K562 (cell line): Measurements from ENCODE around the gene TNIK. TPM values are rescaled to one million over a fixed set of nuclear protein-coding genes. Genes with fewer than 3 reads are reported as not detected.

ENCODE experiments used
- ELF1 ChIP-seq: fragments of 200-800 bp; sonication (Bioruptor generic); IDR thresholded peaks from 2 replicates; pipeline ENCODE4 v1.6.1; 2016; ENCODE audit warnings: missing genetic modification characterization, missing compliant biosample characterization
- SUPT5H ChIP-seq: fragments of 450-650 bp; IDR thresholded peaks from 2 replicates; pipeline ENCODE4 v1.6.1; 2016
- ZBTB40 ChIP-seq, 2 experiments: fragments of 450-650 bp in 1 of 2; sonication (generic) in 1 of 2; formaldehyde crosslinking in 1 of 2; IDR thresholded peaks; 2 replicates each; pipeline versions ENCODE4 v1.7.1 to v1.9.0; 2016 to 2022; ENCODE audit warnings: inconsistent platforms in 1 of 2, mild to moderate bottlenecking in 1 of 2, missing genetic modification reagents in 1 of 2
- ZFP1 ChIP-seq: fragments of 450-650 bp; formaldehyde crosslinking; IDR thresholded peaks from 2 replicates; pipeline ENCODE4 v1.4.0; 2020; ENCODE audit warnings: mild to moderate bottlenecking, mixed read lengths
- ZFP36 ChIP-seq: fragments of 150-350 bp; IDR thresholded peaks from 2 replicates; pipeline ENCODE4 v1.6.1; 2018; ENCODE audit warnings: low read length, low read depth; ENCODE audit not compliant: partially characterized antibody
- polyA plus RNA-seq, 8 experiments: library from polyadenylated mRNA; depleted of rRNA in 4 of 8; stranded (reverse) in 5 of 8; unstranded in 3 of 8; fragments of >200 nt; fragmentation: Nextera tagmentation in 2 of 8; fragmentation: Illumina TruSeq in 1 of 8; extraction: Ambion mirVana in 2 of 8; extraction: Trizol in 1 of 8; gene quantifications; 2 replicates each; pipeline versions ENCODE4 v1.2.1 to v1.2.3, GENCODE V29; 2011 to 2014; ENCODE audit warnings: inconsistent platforms in 1 of 8, missing spikeins in 1 of 8
- total RNA-seq, 7 experiments: library from RNA; depleted of rRNA in 6 of 7; stranded (reverse); fragments of >200 nt in 6 of 7; fragmentation: Illumina TruSeq in 2 of 7; extraction: Trizol in 2 of 7; gene quantifications; 2 replicates each; pipeline versions ENCODE4 v1.2.1 to v1.2.3, GENCODE V29; 2011 to 2021; ENCODE audit warnings: low replicate concordance in 1 of 7
- TF ChIP-seq, protein P1 (sequence below): fragments of 250-450 bp; sonication (Bioruptor Pico); IDR thresholded peaks from 2 replicates; pipeline ENCODE4 v1.4.0; 2020; ENCODE audit warnings: borderline replicate concordance

The TNIK gene
- total and polyA plus RNA-seq, 9 of the 15 experiments (the other 6 are each of a cell fraction or from before 2014, with no cell fraction given) = 6.6 to 39.0 (median 24.7) TPM

DNA sequence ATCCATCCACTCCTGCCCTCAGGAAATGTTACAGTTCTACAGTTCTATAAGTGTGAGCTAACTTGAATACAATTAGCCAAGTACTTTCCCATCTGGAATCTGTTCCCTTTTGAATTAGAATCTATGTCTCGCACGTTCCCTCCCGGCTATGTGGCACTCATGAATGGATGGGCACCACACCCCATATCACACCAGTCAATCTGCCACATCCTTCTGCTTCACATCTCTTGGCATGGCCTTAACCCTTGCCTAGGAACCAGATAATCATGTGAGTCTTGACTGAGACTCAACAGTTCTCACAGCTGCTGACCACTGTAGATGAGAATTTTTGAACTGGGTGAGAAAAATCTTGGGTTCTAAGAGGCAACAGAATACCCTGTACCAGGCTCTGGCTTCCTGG, 180.2 kb downstream of the TNIK start (continued):
- TF ChIP-seq, protein P1, sequence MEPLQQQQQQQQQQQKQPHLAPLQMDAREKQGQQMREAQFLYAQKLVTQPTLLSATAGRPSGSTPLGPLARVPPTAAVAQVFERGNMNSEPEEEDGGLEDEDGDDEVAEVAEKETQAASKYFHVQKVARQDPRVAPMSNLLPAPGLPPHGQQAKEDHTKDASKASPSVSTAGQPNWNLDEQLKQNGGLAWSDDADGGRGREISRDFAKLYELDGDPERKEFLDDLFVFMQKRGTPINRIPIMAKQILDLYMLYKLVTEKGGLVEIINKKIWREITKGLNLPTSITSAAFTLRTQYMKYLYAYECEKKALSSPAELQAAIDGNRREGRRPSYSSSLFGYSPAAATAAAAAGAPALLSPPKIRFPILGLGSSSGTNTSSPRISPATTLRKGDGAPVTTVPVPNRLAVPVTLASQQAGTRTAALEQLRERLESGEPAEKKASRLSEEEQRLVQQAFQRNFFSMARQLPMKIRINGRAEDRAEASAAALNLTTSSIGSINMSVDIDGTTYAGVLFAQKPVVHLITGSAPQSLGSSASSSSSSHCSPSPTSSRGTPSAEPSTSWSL (CRISPR knock-in tag) = no peak
- TF ChIP-seq ZFP36 = no peak
- TF ChIP-seq SUPT5H = no peak
- no peak for TF ChIP-seq ZFP1
- no peak for TF ChIP-seq ELF1 (tag)
- TF ChIP-seq ZBTB40 (IDR thresholded peaks at IDR 0.05) = no peak
- no peak for TF ChIP-seq ZBTB40 (CRISPR knock-in tag; IDR thresholded peaks at IDR 0.05)
- TF ChIP-seq, all 486 proteins: peak for 0
